Measurements from ENCODE around the gene FBXW8.

DNA sequence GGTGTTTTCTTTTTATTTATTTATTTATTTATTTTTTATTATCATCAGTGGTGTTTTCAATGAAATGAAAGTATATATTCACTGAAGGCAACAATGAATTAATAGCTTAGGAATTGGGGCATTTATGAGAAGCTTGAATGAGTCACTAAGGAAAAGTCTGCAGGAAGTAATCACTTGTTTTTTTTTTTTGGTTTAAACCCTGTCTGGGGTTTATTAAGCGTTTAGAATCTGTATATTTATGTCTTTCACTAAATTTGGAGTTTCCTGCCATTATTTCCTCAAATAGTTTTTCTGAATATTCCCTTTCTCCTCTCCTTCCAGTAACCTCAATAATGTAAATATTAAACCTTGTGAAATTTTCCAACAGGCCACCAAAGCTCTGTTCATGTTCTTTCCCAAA lies 103.0 kb downstream of the FBXW8 start:
- TF ChIP-seq MYNN (tag by site-specific recombination; IDR thresholded peaks at IDR 0.05; ENCODE audit: borderline replicate concordance) (no peak), ZNF529 (tag by site-specific recombination; IDR thresholded peaks at IDR 0.05; ENCODE audit: insufficient replicate concordance) (no peak), ZNF133 (tag by site-specific recombination; IDR thresholded peaks at IDR 0.05) (no peak), ZNF426 (tag by site-specific recombination; IDR thresholded peaks at IDR 0.05) (no peak), ZNF423 (tag by site-specific recombination; IDR thresholded peaks at IDR 0.05) (no peak), REST (tag by site-specific recombination; IDR thresholded peaks at IDR 0.05) (no peak), SP2 (tag by site-specific recombination; IDR thresholded peaks at IDR 0.05) (no peak), ZNF274 (IDR thresholded peaks at IDR 0.05; ENCODE audit: low read length) (no peak), ZNF274 (tag by site-specific recombination; IDR thresholded peaks at IDR 0.05; ENCODE audit: borderline replicate concordance) (no peak), ZNF350 (tag by site-specific recombination; IDR thresholded peaks at IDR 0.05) (no peak), ZNF514 (tag by site-specific recombination; IDR thresholded peaks at IDR 0.05) (no peak), ZNF202 (tag by site-specific recombination; IDR thresholded peaks at IDR 0.05; ENCODE audit: borderline replicate concordance) (no peak)
- TF ChIP-seq, protein P1, sequence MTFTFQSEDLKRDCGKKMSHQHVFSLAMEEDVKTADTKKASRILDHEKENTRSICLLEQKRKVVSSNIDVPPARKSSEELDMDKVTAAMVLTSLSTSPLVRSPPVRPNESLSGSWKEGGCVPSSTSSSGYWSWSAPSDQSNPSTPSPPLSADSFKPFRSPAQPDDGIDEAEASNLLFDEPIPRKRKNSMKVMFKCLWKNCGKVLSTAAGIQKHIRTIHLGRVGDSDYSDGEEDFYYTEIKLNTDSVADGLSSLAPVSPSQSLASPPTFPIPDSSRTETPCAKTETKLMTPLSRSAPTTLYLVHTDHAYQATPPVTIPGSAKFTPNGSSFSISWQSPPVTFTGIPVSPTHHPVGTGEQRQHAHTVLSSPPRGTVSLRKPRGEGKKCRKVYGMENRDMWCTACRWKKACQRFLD (tag by site-specific recombination; IDR thresholded peaks at IDR 0.05), result no peak
- TF ChIP-seq, protein P2, sequence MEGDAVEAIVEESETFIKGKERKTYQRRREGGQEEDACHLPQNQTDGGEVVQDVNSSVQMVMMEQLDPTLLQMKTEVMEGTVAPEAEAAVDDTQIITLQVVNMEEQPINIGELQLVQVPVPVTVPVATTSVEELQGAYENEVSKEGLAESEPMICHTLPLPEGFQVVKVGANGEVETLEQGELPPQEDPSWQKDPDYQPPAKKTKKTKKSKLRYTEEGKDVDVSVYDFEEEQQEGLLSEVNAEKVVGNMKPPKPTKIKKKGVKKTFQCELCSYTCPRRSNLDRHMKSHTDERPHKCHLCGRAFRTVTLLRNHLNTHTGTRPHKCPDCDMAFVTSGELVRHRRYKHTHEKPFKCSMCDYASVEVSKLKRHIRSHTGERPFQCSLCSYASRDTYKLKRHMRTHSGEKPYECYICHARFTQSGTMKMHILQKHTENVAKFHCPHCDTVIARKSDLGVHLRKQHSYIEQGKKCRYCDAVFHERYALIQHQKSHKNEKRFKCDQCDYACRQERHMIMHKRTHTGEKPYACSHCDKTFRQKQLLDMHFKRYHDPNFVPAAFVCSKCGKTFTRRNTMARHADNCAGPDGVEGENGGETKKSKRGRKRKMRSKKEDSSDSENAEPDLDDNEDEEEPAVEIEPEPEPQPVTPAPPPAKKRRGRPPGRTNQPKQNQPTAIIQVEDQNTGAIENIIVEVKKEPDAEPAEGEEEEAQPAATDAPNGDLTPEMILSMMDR (tag by site-specific recombination; IDR thresholded peaks at IDR 0.05), result no peak
- TF ChIP-seq, protein P3, sequence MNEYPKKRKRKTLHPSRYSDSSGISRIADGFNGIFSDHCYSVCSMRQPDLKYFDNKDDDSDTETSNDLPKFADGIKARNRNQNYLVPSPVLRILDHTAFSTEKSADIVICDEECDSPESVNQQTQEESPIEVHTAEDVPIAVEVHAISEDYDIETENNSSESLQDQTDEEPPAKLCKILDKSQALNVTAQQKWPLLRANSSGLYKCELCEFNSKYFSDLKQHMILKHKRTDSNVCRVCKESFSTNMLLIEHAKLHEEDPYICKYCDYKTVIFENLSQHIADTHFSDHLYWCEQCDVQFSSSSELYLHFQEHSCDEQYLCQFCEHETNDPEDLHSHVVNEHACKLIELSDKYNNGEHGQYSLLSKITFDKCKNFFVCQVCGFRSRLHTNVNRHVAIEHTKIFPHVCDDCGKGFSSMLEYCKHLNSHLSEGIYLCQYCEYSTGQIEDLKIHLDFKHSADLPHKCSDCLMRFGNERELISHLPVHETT (tag by site-specific recombination; IDR thresholded peaks at IDR 0.05), result no peak
